Neural cell (in vitro differentiated cells): ENCODE results near the gene ZNF628. TPM values are rescaled to one million over a fixed set of nuclear protein-coding genes. Genes with fewer than 3 reads are reported as not detected.

Experiments used
- H2AFZ ChIP-seq: fragments of 200-600, 300-800 bp; sonication (generic), shearing (Covaris generic); 2 replicates; pipeline ENCODE4 v1.6.0; 2014; ENCODE audit warnings: low read depth, mild to moderate bottlenecking, antibody characterized with exemption, low read length, moderate library complexity
- H3F3A ChIP-seq: fragments of 200-600 bp; shearing (Covaris generic); 2 replicates; pipeline ENCODE4 v1.6.1; 2016; ENCODE audit warnings: mild to moderate bottlenecking, moderate library complexity, mixed read lengths, antibody characterized with exemption, low read length; ENCODE audit not compliant: insufficient read depth, poor library complexity, severe bottlenecking
- H3K27ac ChIP-seq: fragments of 200-600, 300-800 bp; sonication (generic), shearing (Covaris generic); 2 replicates; pipeline ENCODE4 v1.5.1; 2014; ENCODE audit warnings: mild to moderate bottlenecking, low read length, moderate library complexity
- H3K27me3 ChIP-seq: fragments of 300-800, 200-600 bp; sonication (generic), shearing (Covaris generic); 2 replicates; pipeline ENCODE4 v1.6.0; 2014; ENCODE audit warnings: mild to moderate bottlenecking, low read depth, low read length, moderate library complexity; ENCODE audit not compliant: insufficient read depth
- H3K36me3 ChIP-seq: fragments of 300-800, 200-600 bp; sonication (generic), shearing (Covaris generic); 2 replicates; pipeline ENCODE4 v1.5.1; 2014; ENCODE audit warnings: mild to moderate bottlenecking, antibody characterized with exemption, low read length, moderate library complexity; ENCODE audit not compliant: insufficient read depth
- H3K4me2 ChIP-seq: fragments of 300-800, 200-600 bp; sonication (generic), shearing (Covaris generic); 2 replicates; pipeline ENCODE4 v1.6.0; 2014; ENCODE audit warnings: mild to moderate bottlenecking, low read length
- H3K4me3 ChIP-seq: fragments of 300-800, 200-600 bp; sonication (generic), shearing (Covaris generic); 2 replicates; pipeline ENCODE4 v1.5.1; 2014; ENCODE audit warnings: mild to moderate bottlenecking, low read length, moderate library complexity
- H3K79me2 ChIP-seq: fragments of 200-600 bp; shearing (Covaris generic); replicated peaks from 2 replicates; pipeline ENCODE4 v1.6.0; 2014; ENCODE audit warnings: mild to moderate bottlenecking, low read length, moderate library complexity; ENCODE audit not compliant: insufficient read depth
- H3K9ac ChIP-seq: fragments of 300-800, 200-600 bp; sonication (generic), shearing (Covaris generic); 2 replicates; pipeline ENCODE4 v1.6.1; 2016; ENCODE audit warnings: mild to moderate bottlenecking, low read length, mixed read lengths
- H3K9me2 ChIP-seq: fragments of 200-600 bp; shearing (Covaris generic); 2 replicates; pipeline ENCODE4 v1.6.1; 2016; ENCODE audit warnings: mild to moderate bottlenecking, low read length, mixed read lengths; ENCODE audit not compliant: insufficient read depth
- H3K9me3 ChIP-seq: fragments of 200-600, 300-800 bp; sonication (generic), shearing (Covaris generic); 2 replicates; pipeline ENCODE4 v1.6.1; 2016; ENCODE audit warnings: mild to moderate bottlenecking, mixed run types, low read length, moderate library complexity, mixed read lengths
- H4K20me1 ChIP-seq: fragments of 200-600 bp; shearing (Covaris generic); 2 replicates; pipeline ENCODE4 v1.6.1; 2016; ENCODE audit warnings: mild to moderate bottlenecking, mixed run types; ENCODE audit not compliant: insufficient read depth
- CTCF ChIP-seq: fragments of 450-650 bp; IDR thresholded peaks from 2 replicates; pipeline ENCODE4 v1.5.1; 2014; ENCODE audit warnings: antibody characterized with exemption, mild to moderate bottlenecking, moderate library complexity; ENCODE audit not compliant: poor library complexity, severe bottlenecking
- EP300 ChIP-seq: fragments of 450-650 bp; conservative IDR thresholded peaks from 2 replicates; pipeline ENCODE4 v1.6.1; 2014; ENCODE audit warnings: antibody characterized with exemption, mild to moderate bottlenecking, moderate library complexity; ENCODE audit not compliant: poor library complexity, severe bottlenecking
- EZH2 ChIP-seq: fragments of 200-600, 300-800 bp; shearing (Covaris generic), sonication (generic); IDR thresholded peaks from 2 replicates; pipeline ENCODE4 v1.6.1; 2014; ENCODE audit warnings: antibody characterized with exemption, low read length, borderline replicate concordance, mild to moderate bottlenecking; ENCODE audit not compliant: insufficient read depth, poor library complexity, severe bottlenecking
- MXI1 ChIP-seq: fragments of 450-650 bp; conservative IDR thresholded peaks from 2 replicates; pipeline ENCODE4 v1.6.1; 2014; ENCODE audit warnings: antibody characterized with exemption, mild to moderate bottlenecking; ENCODE audit not compliant: poor library complexity, severe bottlenecking
- POLR2AphosphoS5 ChIP-seq: IDR thresholded peaks from 2 replicates; pipeline ENCODE4 v1.6.1; 2012
- RAD21 ChIP-seq: fragments of 450-650 bp; conservative IDR thresholded peaks from 2 replicates; pipeline ENCODE4 v1.6.1; 2014; ENCODE audit warnings: antibody characterized with exemption, mild to moderate bottlenecking, moderate library complexity
- REST ChIP-seq: IDR thresholded peaks from 2 replicates; pipeline ENCODE4 v1.6.1; 2012; ENCODE audit warnings: borderline replicate concordance
- SMC3 ChIP-seq: fragments of 450-650 bp; conservative IDR thresholded peaks from 2 replicates; pipeline ENCODE4 v1.6.1; 2014; ENCODE audit warnings: antibody characterized with exemption, mild to moderate bottlenecking, moderate library complexity; ENCODE audit not compliant: poor library complexity
- TAF1 ChIP-seq: IDR thresholded peaks from 2 replicates; pipeline ENCODE4 v1.6.1; 2012; ENCODE audit warnings: low read depth
- polyA plus RNA-seq: library from polyadenylated mRNA; depleted of rRNA; stranded (reverse); fragments of >200 nt; gene quantifications from 2 replicates; pipeline ENCODE4 v1.2.3, GENCODE V29; 2014

ZNF628 gene
- polyA plus RNA-seq, 1 donor from 2014 or later = 0.37 TPM

- Histone ChIP-seq H3K4me3 (peak overlapping the region; percentile 47), H2AFZ (no peak overlapping the region), H3K27me3 (no peaks in the 10 kb centered on the region), H4K20me1 (no peaks in the 10 kb centered on the region), H3K79me2 (peaks cover 14% of the 10 kb centered on the region), H3K36me3 (no peaks in the 10 kb centered on the region), H3F3A (no peaks in the 10 kb centered on the region), H3K9me2 (no peaks in the 10 kb centered on the region), H3K27ac (no peak overlapping the region), H3K9ac (peak overlapping the region; percentile 95), H3K4me2 (no peak overlapping the region), H3K9me3 (no peaks in the 10 kb centered on the region)
- no peak for TF ChIP-seq MXI1
- TF ChIP-seq RAD21 = no peak
- TF ChIP-seq EP300 = no peak
- TF ChIP-seq REST = no peak
- TF ChIP-seq POLR2AphosphoS5 = no peak
- no peak for TF ChIP-seq EZH2
- no peak for TF ChIP-seq TAF1
- no peak for TF ChIP-seq SMC3
- no peak for TF ChIP-seq CTCF
Observed at GRCh38 chr19:55486971-55487923, 10.8 kb downstream of the ZNF628 start.

- peak within 1 kb of the TSS; percentile 47 for H3K4me3 ChIP-seq
- H2AFZ ChIP-seq = no peak within 1 kb of the TSS
Observed at GRCh38 chr19:55487924-55488687, 11.7 kb downstream of the ZNF628 start, which contains the start of gene SSC5D. Gene SSC5D, plus strand, starts transcription at chr19:55488436. Its CDS starts 154 bp downstream, at chr19:55488590.

More at GRCh38 chr19:55487924-55488687, 11.7 kb downstream of the ZNF628 start, which contains the start of gene SSC5D:
- Histone ChIP-seq H3K36me3 (no peaks in the 10 kb centered on the region), H3F3A (no peaks in the 10 kb centered on the region), H3K9ac (peak within 1 kb of the TSS; percentile 95), H3K27ac (no peak within 1 kb of the TSS), H3K27me3 (no peaks in the 10 kb centered on the region), H3K4me2 (no peak within 1 kb of the TSS), H3K79me2 (peaks cover 14% of the 10 kb centered on the region), H4K20me1 (no peaks in the 10 kb centered on the region), H3K9me3 (no peaks in the 10 kb centered on the region), H3K9me2 (no peaks in the 10 kb centered on the region)
- TF ChIP-seq TAF1 (no peak), SMC3 (no peak), EZH2 (no peak), REST (no peak), RAD21 (no peak), CTCF (no peak), MXI1 (no peak), EP300 (no peak), POLR2AphosphoS5 (no peak)
